ENCODE results near the gene GPR31.
"Not testable (repeated sequence)": the region's sequence is repeated elsewhere in the genome, so short reads cannot be mapped to it uniquely, and the experiment has no call there.

GPR31 gene, protein sequence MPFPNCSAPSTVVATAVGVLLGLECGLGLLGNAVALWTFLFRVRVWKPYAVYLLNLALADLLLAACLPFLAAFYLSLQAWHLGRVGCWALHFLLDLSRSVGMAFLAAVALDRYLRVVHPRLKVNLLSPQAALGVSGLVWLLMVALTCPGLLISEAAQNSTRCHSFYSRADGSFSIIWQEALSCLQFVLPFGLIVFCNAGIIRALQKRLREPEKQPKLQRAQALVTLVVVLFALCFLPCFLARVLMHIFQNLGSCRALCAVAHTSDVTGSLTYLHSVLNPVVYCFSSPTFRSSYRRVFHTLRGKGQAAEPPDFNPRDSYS

DNA sequence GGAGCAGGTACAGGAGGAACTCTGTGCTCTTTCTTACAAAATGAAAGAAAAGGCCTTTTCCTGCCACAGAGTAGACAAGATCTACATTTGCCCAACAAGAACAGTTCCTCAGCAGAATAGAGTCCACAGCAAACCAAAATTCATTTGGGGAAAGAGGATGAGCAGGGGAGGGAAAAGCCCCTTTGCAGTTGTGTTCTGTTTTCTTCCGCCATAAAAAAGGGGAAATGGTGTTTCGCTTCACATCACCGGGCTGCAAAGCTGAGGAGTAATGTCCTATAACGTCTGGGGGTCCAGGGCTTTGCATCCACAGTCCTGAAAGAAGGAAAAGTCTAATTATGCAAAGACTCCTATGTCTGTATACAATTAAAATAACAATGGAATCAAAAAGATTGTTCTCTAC lies at the start of gene GPR31:
TSS of gene GPR31 (minus strand) at position 118 of the 400 bp plus-strand sequence. CDS start 149 bp downstream, outside the sequence.
- DNase-seq, result no peak

DNA sequence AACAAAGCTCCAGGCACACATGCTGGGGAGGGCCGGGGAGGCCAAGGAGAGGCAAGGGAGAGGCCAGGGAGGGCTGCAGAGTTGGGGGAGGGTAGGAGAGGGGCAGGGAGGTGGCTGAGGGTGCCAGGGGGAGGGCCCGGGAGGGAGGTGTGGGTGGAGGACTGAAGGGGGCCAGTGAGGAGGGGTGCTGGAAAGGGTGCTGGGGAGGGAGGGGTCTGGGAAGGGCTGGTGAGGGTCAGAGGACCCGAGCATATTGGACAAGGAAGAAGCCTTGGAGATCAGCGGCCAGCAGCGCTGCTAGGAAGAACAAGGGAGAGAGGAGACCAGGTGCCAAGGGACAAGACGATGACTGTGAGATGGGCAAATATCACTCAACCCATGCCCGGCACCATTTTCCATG lies 49.7 kb upstream of the GPR31 start:
- no peak for DNase-seq

DNA sequence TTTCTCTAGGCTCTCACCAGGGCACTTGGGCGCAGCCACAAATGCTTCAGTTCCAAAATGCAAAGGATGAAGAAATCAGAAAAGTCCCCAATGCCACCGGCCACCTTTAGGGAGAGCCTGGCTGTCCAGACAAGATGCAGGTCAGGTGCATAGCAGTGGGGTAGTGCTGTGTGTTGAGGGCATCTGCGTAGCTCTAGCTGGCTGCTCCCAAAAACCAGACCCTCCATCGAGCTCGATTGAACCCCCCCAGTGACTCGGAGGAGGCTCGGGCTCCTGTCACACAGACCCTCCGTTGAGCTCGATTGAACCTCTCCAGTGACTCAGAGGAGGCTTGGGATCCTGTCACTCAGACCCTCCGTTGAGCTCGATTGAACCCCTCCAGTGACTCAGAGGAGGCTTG lies 47.5 kb upstream of the GPR31 start:
- DNase-seq, result not testable (repeated sequence)

DNA sequence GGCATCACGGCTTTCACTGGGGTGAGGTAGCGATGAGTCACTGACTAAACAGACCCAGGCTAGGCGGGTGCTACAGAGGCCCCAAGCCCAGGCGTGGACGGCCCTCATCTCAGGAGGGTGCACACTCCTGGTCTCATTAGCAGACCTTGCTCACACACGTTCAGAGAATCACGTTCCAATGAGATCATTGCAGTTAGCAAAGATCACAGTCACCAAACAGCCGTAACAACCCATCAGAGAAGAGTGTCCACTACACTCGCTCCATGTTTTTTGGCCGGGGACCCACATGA lies 46.2 kb upstream of the GPR31 start:
- DNase-seq, result not testable (repeated sequence)

DNA sequence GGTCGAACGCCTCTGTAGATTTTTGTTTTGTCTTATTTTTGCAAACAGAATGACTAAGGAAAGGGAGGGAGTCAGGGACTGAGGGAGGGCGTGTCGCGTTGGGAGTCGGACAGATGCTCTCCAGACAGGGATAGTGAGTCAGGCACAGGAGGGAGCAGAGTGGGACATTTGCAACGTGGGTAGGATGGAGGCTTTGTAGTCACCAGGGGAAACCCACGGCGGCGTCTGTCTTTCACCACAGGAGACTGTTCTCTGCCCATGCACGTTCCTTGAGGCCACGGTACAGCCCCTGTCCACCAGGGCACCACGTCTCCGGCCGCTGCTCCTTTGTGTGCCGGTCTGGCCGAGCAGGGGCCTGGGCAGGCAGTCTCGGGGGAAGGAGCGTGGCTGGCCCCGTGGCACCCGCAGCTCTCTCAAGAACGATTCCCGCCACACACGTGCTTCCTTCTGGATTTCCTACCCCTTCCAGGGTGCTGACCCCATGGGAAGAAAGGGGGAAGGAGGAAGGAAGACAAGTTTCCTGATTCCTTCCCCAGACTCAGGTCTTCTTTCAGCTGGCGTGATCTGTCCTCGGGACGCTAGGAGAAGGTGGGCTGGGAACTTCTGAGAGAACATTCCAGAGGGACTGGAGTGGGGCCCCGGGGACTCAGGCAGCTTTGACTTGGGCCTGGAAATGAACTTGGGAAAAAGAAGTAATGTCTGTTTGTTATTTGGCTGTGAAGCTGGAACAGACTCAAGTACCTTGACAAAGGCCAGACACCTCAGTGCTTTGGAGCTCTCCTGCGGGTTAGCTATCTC lies 45.7 kb upstream of the GPR31 start:
- not testable (repeated sequence) for DNase-seq

DNA sequence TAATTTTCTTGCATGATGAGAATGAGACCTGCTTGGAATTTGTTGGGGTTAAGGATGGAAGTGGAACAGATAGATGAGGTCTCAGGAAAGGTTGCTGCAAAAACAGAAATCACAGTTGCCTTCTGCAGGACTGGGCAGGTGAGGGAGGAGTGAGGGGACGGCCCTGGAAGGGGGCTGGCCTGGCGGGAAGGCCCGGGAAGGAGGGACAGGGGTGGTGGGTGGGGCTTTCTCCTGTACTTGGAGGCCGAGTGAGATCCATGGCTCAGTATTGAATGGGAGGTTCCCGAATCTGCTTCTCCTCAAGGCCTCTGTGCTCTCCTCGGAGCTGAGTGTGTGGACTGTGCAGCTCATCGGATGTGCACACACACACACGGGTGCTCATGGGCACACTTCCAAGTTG lies 44.8 kb upstream of the GPR31 start:
- DNase-seq, result not testable (repeated sequence)

DNA sequence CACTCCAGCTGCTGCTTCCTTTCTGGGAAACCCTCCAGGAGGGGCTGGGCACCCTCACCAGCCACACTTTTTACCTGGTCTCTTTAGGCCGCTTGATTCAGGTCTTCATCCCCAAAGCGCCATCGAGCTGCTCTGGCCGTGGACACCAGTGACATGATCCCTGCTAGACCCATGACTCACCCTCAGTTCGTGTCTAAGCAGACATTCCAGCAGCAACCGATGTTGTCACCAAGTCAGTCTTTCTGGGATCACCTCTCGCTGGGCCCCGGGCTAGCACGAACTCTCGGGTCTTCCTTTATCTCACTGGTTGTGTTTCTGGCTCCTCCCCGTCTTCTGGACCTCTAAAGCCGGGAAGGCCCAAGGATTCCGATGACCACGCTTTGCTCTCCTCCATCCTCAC lies 43.0 kb upstream of the GPR31 start:
- DNase-seq, result no peak

DNA sequence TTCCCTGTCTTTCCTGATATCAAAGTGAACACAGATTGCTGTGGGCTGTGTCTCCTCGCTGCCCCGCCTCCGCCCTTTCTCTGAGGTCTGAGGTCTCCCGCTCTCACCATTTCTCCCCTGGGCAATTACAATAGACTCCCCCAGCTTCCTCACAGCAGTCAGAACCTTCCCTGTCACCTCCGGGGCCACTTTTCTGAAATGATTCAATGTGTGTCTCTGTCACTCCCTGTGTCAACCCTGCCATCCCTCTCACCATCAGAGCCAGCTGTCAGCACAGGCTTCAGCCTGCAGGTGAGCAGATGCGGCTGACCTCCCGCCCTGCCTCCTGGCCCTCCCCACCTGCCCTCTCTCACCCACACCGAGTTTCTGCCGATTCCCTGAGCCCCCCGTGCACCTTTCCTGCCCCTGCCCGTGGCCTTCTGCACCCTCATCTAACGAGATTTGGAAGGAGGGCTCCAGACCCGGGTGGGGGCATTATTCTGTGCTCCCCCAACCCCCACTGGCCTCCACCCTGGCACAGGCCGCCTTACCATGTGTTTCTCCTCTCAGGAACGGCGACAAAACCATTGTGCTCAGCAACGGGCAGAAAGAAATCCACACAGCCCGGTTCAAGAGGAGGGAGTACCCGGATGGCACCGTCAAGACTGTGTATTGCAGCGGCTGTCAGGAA lies 38.3 kb upstream of the GPR31 start:
- DNase-seq, result not testable (repeated sequence)

DNA sequence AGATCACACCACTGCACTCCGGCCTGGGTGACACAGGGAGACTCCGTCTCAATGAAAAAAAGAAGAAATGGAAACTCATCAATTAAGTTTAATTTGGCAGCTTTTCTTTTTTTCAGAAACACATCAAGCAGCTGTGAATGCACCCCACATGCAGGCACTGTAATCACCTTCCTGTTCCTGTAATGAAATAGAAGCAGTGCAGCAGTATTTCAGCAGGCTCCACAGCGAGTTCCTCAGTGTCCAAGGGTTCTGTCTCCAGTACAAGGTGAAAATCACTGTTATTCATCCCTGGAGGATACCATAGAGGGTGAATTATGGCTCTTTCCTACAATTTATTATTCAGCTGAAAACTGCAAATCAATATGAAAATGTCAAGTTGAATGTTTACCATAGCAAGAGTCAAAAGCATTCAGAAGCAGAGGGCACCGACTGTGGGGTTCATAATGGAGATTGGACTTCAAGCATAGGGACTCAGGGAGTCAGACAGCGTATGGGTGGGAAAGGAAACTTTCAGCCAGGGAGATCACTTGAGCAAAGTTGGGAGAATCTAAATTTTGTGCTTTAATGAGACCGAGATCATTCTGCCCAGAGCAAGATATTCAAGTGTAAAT lies 35.8 kb upstream of the GPR31 start:
- DNase-seq, result not testable (repeated sequence)

DNA sequence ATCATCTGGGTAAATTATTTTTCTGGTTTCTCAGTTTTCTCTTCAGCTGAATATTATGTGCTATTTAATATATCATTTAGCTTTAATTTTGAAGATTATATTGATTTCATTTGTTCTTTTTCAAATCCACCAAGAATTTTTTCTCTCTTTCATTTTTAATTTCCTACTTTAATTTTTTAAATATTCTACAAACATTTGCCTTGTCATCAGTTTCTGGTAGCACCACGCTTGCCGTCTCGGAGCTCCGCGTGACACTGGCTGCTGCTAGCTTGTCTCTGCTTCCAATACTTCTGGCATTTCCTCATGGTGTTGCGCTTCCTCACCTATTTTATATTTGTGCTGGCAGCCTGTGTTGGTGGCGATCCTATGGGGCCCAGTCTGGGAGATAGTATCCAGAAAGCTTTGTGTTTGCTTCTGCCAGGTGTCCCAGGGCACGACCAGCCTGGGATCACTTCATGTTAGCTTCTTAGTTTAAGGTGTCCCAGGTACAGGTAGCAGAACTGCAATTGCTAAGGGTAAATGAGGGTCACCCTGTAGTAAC lies 33.3 kb upstream of the GPR31 start:
- not testable (repeated sequence) for DNase-seq

DNA sequence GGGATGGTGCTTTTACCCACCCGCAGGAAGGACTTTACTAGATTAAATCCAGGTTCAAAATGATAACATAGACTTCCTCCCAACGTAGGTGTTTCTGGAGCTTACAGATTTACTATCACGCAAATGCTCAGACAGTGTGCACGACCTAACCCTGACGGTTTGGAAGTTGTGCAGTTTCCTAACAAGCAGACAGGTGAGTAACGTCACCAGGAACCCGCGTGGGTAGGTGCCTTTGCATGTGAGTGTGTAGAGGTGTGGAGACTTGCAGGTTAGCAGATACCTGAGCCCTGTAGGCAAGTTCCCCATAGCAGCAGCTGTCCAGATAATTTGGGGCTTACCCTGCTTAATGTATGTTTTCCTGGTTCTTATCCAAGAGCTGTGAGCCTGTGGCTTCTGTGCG lies 29.5 kb upstream of the GPR31 start:
- DNase-seq, result not testable (repeated sequence)

DNA sequence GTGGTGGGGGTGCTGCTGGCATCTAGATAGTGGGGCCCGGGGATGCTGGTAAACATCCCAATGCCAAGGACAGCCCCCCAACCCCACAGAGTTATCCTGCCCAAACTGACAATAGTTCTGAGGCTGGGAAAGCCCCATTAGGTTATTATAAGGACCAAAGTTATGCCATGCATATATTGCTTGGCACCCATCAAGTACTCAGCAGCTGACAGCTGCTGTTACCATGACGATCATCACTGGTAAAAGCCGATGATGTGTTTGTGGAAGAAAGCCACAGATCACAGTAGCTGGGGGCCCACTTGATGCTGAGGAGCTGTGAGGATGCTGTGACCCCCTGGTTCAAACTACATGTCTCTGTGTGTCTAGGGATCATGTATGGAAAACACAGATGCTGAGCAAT lies 27.3 kb upstream of the GPR31 start:
- not testable (repeated sequence) for DNase-seq

DNA sequence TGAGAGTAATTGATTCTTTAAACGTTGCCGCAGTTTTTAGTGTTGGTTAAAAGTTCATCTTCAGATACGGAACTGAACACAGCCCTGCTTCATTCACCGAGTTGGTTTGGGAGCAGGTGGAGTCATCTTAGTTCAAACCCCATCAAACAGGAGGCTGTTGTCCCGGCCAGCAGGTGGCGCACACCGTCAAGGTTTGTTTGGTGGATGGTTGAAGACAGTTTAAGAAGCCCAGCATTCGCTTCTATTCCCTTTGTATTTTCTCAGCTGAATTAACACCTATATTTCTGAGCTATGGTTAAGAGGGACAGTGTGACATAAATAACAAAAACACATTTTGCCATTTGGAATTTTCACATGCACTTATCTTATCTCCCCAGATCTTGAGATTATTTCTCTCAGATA lies 25.1 kb upstream of the GPR31 start:
- not testable (repeated sequence) for DNase-seq

DNA sequence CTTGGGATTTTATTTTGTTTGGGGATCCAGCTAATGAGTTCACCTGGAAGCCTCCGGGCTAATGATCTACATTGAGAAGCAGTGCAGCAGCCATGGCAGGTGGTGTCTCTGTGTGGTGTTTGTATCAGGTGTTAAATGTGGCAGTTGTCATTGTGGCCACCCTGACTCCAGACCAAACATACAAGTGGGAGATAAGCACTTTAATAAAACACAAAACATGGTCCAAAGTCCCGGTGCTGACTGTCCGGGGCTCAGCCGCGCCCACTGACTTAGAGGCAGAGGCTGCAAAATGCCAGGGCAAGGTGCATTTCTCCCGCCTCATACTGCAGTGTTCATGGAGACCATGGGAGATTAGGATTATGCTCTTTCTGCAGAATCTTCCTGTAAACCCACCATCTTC lies 23.6 kb upstream of the GPR31 start:
- not testable (repeated sequence) for DNase-seq

DNA sequence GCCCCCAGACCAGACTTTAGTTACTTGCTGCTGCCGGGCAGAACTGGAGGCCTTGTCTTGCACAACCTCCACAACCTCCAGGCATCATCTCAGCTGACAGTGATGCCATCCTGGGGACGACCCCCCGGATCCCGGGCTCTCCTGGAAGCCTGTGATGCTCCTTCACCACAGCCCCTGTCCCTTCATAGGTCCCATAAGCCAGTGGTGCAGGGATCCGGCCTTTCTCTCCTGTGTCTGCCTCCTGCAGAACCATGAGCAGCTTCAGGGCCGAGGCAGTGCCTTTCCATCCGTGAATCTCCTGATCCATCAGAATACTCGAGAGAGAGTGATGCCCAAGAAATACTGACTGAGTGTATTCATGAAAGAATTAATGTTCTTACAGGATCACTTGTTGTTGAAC lies 22.3 kb upstream of the GPR31 start:
- DNase-seq, result not testable (repeated sequence)

DNA sequence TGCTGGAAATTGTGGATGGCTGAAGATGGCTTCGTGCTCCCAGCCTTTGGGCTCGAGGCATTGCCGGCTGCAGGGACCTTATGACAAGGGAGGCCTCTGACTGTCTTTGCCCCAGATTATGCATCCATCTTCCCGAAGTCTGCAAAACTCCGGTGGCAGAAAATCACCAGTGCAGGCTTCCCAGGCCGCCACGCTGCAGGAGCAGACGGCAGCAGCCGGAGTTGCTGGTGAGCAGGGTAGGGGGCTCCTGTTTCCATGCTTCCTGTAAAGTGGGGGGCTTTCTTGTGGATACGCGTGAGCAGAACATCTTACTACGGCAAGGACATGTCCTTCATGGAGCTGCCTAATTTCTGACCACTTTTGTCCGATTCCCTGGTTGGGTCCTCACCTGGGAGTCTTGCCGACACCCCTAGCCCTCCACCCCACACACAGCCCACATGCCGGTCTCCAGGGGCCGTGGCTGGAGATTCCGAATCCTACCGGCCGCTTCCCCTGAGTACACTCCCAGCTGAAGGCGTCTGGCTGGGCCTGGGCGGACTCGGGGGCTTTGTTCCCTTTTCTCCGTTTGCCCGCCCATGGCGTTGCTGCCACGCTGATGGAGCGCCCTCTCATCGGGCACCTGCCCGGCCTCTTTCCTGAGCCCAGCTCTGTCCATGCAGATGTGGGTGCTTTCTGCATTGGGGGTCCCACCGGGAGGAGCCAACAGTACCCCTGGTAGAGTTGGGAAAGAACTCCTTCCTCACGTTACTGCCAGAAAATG lies 21.3 kb upstream of the GPR31 start:
- not testable (repeated sequence) for DNase-seq

DNA sequence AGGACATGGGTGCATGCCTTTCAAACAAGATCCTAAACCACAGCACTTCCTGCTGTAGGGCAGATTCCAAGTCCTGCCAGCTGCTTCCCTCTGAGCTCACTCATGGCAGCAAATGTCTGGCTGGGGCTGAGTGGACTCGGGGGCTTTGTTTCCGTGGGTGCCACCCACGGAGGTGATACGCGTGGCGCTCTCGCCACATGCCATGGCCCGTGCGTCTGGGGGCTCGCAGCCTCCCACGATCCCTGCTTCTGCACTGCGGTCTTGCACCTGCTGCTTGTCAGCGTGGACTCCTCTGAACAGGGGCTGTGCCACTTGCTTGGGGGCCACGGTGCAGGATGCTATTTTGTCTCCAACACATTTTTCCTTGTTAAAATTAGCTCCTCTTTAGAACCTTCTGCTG lies 19.5 kb upstream of the GPR31 start:
- DNase-seq, result not testable (repeated sequence)

DNA sequence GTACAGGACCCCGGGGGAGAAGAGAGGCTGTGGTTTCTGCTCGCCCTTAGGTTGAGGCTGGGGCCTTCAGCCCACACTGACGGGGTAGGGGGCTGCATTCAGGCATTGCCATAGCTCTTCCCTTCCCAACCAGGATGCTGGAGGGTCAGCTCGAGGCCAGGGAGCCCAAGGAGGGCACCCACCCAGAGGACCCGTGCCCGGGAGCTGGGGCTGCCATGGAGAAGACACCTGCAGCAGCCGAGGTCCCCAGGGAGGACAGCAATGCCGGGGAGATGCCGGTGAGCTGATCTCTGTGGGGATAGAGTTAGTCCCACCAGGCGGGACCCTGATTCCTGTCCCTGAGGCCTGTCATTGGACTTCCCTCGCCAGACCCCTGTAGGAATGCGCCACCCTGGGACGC lies 14.2 kb upstream of the GPR31 start:
- not testable (repeated sequence) for DNase-seq

DNA sequence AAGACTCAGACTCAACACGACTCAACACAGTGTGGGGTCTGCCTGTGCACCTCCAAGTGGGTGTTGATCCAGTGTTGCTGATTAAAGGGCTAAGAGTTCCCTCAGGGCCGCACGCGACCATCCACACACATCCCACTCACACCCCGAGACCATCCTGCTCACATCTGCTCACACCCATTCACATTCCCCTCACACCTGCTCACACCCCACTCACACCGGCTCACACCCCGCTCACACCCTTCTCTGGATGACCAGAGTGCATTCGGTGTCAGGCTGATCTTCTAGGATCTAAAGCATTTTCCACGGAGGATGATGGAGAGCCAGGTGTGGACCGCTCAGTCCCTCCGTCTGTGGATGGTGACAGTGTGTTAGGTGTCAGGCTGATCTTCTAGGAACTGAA lies 13.5 kb upstream of the GPR31 start:
- not testable (repeated sequence) for DNase-seq

DNA sequence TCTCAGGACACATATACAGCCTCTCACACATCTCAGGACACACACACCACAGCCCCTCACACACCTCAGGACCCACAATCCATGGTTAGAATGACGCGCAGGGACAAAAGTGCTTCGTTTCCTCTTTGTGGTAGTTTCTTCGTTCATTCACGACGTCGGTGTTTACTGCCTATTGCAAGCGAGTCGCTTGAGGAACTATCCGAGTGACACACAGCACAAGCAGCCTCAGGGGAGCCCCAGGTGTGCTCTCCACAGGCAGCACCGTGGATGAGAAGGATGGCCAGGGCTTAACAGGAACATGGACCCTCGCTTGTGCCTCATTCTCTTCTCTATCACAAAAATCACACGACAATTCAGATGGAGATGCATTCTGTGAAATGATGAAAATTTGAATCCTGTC lies 12.1 kb upstream of the GPR31 start:
- not testable (repeated sequence) for DNase-seq

DNA sequence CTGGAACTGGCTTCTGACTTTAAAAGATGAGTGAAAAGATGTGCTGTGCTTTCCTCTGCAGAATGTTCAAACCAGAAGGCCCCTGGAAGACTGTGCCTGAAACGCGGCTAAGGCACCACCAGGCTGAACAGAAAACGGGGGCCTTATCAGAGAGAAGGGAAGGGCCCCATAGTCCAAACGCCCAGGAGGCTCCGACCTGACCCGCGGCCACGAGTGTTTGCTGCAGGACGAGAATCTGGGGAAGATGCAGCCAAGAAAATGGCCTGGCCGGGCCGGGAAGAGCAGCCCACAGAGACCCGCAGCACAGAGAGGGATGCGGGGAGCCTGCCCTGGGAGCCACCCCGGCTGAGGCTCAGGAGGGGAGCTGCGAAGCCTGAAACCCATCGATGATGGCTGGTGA lies 10.5 kb upstream of the GPR31 start:
- not testable (repeated sequence) for DNase-seq

DNA sequence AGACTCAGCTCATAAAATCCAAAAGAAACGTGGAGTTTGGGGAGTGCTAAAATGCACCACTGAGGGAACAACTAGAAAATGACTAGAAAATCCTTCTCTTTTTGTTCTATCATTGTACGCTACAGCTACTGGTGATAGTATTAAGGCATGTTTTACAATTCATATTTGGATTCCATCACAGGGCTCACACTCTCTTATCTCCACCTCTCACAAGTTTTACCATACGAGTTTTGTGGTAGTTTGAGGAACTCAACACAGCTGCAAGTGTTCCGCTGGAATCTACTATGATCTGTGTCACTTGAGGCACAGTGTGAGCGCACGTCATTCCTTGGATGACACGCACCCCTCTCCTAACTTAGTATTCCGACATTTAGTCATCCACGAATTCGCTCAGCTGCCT lies 9.9 kb upstream of the GPR31 start:
- DNase-seq, result not testable (repeated sequence)

Measured in AML-193 (cell line).